Epithelial cell of proximal tubule (primary cell): ENCODE results near the gene ADCY9. TPM values are rescaled to one million over a fixed set of nuclear protein-coding genes. Genes with fewer than 3 reads are reported as not detected.
"Not testable (repeated sequence)": the region's sequence is repeated elsewhere in the genome, so short reads cannot be mapped to it uniquely, and the experiment has no call there.

Source experiments
- DNase-seq: peaks from one replicate; pipeline ENCODE4 v3.0.0-alpha.2; 2011; ENCODE audit warnings: low read depth
- H3K4me3 ChIP-seq: 2 replicates; pipeline ENCODE4 v1.5.1; 2011; ENCODE audit warnings: low read depth, mild to moderate bottlenecking, low read length
- total RNA-seq: library from RNA; depleted of rRNA; stranded (reverse); fragments of >200 nt; gene quantifications from 2 replicates; pipeline ENCODE4 v1.2.3, GENCODE V29; 2015
- TF ChIP-seq, protein P1 (sequence below): conservative IDR thresholded peaks from 2 replicates; pipeline ENCODE4 v1.5.1; 2012; ENCODE audit warnings: low read depth, mild to moderate bottlenecking, low read length

The ADCY9 gene
- total RNA-seq, 1 donor from 2014 or later, result 6.8 TPM

DNA sequence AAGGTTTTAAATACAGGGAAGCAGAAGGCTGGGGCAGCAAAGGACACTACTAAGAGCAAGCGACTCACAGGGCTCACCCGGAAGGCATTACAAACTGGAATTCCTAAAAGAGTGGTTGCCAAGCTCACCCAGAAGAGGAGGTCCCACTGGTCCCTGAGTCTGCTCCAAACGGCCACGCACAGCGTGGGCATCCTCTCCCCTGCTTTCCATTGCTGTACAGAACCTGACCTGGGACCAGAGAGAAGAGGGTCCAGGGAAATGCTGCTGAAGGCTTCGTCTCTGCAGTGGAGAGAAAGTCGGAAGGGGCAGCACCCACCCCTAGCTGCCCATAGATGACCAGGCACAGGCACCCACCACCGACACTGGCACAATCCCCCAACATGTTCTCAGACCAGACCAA, 67.2 kb downstream of the ADCY9 start:
- H3K4me3 ChIP-seq, result no peak overlapping the region
- DNase-seq, result no peak
- TF ChIP-seq, protein P1, sequence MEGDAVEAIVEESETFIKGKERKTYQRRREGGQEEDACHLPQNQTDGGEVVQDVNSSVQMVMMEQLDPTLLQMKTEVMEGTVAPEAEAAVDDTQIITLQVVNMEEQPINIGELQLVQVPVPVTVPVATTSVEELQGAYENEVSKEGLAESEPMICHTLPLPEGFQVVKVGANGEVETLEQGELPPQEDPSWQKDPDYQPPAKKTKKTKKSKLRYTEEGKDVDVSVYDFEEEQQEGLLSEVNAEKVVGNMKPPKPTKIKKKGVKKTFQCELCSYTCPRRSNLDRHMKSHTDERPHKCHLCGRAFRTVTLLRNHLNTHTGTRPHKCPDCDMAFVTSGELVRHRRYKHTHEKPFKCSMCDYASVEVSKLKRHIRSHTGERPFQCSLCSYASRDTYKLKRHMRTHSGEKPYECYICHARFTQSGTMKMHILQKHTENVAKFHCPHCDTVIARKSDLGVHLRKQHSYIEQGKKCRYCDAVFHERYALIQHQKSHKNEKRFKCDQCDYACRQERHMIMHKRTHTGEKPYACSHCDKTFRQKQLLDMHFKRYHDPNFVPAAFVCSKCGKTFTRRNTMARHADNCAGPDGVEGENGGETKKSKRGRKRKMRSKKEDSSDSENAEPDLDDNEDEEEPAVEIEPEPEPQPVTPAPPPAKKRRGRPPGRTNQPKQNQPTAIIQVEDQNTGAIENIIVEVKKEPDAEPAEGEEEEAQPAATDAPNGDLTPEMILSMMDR, result no peak

DNA sequence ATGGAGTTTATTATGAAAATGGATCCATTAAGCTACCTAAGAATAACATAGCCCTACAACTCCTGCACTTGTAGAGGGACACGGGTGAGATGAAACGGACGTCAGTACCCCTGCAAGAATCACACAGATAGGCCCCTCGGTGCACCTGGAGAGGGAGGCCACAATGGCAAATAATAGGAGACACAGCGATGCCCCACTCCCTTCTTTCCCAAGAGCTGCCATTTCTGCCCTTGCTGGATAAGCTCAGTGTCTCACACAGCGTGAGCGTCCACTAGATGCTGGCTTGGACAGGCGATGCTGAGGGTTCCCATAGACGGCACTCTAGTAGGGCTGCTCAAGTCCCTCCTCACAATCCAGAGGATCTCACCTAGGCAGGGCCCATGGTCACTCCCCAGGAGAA, 67.8 kb downstream of the ADCY9 start:
- DNase-seq, result no peak
- TF ChIP-seq, protein P1, result no peak
- H3K4me3 ChIP-seq, result no peak overlapping the region

DNA sequence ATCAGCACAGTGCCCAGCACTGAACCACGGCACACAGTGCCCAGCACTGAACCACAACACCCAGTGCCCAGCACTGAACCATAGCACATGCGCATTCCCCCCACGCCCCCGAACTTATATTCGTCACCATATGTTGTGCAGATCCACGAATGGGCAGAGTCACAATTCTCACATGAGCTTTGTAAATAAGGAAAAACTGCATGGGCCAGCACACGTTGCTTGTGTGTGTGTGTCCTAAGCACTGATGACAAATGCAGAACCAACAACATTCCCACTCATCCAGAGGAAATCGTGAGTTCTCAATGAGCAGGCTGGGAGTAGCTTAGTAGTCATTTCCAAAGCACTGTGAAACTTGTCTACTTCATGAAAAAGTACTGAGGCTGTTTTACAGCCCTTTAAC, 70.0 kb downstream of the ADCY9 start:
- DNase-seq, result no peak
- TF ChIP-seq, protein P1, result no peak
- no peak overlapping the region for H3K4me3 ChIP-seq

DNA sequence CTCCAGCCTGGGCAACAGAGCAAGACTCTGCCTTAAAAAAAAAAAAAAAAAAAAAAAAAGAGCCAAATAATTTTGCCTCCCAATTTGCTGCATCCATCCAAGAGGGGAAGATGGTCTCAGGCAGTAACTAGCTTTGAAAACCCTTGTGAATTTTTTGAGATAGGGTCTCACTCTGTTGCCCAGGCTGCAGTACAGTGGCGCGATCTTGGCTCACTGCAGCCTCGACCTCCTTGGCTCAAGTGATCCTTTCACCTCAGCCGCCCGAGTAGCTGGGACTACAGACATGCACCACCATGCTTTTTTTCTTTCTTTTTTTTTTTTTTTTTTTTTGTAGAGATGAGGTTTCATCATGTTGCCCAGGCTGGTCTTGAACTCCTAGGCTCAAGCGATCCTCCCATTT, 70.7 kb downstream of the ADCY9 start:
- DNase-seq, H3K4me3 ChIP-seq: not testable (repeated sequence)

DNA sequence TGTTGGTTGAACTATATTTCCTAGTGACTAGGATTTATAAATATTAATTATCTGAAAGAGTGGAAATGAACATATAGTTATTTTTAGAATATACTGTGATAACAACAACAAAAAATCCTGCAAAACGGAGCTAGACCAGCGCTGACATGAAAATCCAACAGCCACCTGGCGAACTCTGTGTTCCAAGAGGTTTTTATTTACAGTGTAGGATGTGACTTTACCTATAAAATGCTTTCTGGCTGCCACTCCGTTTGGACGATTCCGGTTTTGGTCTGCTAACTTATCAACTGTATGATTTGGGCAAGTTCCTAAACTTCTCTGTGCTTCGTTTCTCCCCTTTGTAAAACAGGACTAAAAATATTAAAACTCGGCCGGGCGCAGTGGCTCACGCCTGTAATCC, 73.7 kb downstream of the ADCY9 start:
- TF ChIP-seq, protein P1, result no peak
- DNase-seq, result no peak
- H3K4me3 ChIP-seq, result no peak overlapping the region

DNA sequence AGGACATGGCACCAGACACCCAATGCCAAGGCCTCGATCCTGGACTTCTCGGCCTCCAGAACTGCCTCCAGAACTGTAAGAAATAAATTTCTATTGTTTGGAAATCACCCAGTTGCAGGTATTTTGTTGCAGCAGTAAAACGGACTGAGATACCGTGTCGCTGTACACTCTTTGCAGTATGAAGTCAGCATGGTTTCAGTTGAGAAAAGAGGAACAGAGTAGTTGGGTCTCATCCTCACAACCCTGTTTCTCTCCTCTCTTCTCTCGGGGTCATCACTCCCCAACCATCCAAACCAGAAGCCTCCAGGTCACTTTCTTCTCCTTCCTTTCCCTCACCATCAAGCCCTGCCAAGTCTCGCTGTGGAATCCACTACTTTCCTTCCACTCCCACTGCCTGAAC, 77.8 kb downstream of the ADCY9 start:
- TF ChIP-seq, protein P1, result no peak

DNA sequence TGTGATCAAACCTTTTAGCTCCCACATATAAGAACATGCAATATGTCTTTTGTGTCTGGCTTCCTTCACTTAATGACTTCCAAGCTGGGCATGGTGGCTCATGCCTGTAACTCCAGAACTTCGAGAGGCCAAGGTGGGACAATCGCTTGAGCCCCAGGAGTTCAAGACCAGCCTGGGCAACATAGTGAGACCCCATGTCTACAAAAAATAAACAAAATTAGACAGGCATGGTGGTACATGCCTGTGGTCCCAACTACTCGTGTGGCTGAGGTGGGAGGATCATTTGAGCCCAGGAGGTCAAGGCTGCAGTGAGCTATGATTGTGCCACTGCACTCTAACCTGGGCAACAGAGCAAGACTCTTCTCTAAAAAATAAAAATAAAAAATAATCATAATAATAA, 79.3 kb downstream of the ADCY9 start:
- DNase-seq, result not testable (repeated sequence)

More for the DNA sequence above, 77.8 kb downstream of the ADCY9 start:
- no peak for DNase-seq
- no peak overlapping the region for H3K4me3 ChIP-seq

DNA sequence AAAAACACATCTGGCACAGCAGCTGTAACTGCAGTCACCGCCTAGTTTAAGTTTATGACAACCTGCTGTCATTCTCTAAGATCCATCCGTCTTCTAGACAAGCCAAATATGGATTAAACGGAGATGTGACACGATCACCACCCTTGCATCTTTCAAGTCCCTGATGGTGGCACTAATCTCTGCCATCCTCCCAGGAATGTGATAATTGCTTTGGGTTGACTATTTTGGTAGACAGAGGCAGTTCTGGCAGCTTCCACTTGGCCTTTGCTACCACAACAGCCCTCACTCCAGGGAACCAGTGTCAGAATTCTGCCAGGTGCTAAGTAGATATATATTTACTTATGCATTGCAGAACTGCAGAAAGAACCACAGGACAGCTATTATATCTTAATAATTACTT, 81.3 kb downstream of the ADCY9 start:
- no peak for DNase-seq
- no peak overlapping the region for H3K4me3 ChIP-seq
- TF ChIP-seq, protein P1, result no peak

More for the DNA sequence above, 79.3 kb downstream of the ADCY9 start:
- H3K4me3 ChIP-seq, result not testable (repeated sequence)
